Stimulated activated CD4-positive, alpha-beta T cell treated with anti-CD3 and anti-CD28 coated beads, Interleukin-12 subunit alpha, Interleukin-12 subunit beta, amount 100 ng/mL, for 24 hours (primary cell): Measurements from ENCODE around the gene ALPI.
"Not testable (repeated sequence)": the region's sequence is repeated elsewhere in the genome, so short reads cannot be mapped to it uniquely, and the experiment has no call there.

Source experiments
- DNase-seq, 2 experiments: peaks; one replicate each; pipeline ENCODE4 v3.0.0-alpha.2; 2020; ENCODE audit warnings: low read depth in 2 of 2

The ALPI gene

GRCh38 chr2:232455426-232456255, at the start of gene ALPI:
Gene ALPI (plus strand): TSS chr2:232456153. CDS start chr2:232456200, 47 bp downstream.
- DNase-seq: no peak

- no peak for DNase-seq
Measured at GRCh38 chr2:232406556-232407310, 49.2 kb upstream of the ALPI start, which contains the start of gene ALPG. Gene ALPG (plus strand): TSS chr2:232406844. CDS start chr2:232406895, 51 bp downstream.

DNA sequence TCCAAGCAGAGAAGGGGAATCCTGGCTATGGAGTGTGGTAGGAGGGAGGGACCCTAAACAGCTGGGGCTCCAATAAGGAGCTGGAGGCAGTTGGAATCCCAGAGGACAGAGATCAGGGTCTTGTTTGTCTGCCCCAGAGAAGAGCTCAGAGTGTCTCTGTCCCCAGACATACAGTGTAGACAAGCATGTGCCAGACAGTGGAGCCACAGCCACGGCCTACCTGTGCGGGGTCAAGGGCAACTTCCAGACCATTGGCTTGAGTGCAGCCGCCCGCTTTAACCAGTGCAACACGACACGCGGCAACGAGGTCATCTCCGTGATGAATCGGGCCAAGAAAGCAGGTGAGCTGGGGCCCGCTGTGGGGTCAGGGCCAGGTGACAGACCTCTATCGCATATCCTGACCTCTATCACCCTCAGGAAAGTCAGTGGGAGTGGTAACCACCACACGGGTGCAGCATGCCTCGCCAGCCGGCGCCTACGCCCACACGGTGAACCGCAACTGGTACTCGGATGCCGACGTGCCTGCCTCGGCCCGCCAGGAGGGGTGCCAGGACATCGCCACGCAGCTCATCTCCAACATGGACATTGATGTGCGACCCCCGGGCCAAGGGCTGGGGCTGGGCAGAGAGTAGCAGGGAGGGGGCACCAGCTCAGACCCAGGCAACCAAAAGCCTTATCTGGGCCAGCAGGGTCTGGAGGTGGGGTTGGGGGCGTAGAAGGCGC, 48.4 kb upstream of the ALPI start:
- DNase-seq: not testable (repeated sequence)

DNA sequence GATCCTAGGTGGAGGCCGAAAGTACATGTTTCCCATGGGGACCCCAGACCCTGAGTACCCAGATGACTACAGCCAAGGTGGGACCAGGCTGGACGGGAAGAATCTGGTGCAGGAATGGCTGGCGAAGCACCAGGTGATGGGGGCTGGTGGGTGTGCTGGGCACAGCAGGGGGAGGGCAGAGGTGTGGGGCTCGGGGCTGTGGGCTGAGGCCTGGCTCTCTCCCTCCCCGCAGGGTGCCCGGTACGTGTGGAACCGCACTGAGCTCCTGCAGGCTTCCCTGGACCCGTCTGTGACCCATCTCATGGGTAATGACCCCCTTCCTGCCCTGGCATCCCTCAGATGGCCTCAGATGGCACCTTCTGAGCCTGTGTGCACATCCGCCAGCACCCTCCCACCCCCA, 47.7 kb upstream of the ALPI start:
- DNase-seq: not testable (repeated sequence)

DNA sequence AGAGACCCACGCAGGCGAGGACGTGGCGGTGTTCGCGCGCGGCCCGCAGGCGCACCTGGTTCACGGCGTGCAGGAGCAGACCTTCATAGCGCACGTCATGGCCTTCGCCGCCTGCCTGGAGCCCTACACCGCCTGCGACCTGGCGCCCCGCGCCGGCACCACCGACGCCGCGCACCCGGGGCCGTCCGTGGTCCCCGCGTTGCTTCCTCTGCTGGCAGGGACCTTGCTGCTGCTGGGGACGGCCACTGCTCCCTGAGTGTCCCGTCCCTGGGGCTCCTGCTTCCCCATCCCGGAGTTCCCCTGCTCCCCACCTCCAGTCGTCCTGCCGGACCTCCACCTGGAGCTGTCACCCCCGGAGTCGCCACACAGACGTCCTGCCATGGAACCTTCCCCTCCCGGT, 46.3 kb upstream of the ALPI start:
- not testable (repeated sequence) for DNase-seq

- no peak for DNase-seq
Measured at GRCh38 chr2:232410238-232410900, 45.6 kb upstream of the ALPI start.

DNA sequence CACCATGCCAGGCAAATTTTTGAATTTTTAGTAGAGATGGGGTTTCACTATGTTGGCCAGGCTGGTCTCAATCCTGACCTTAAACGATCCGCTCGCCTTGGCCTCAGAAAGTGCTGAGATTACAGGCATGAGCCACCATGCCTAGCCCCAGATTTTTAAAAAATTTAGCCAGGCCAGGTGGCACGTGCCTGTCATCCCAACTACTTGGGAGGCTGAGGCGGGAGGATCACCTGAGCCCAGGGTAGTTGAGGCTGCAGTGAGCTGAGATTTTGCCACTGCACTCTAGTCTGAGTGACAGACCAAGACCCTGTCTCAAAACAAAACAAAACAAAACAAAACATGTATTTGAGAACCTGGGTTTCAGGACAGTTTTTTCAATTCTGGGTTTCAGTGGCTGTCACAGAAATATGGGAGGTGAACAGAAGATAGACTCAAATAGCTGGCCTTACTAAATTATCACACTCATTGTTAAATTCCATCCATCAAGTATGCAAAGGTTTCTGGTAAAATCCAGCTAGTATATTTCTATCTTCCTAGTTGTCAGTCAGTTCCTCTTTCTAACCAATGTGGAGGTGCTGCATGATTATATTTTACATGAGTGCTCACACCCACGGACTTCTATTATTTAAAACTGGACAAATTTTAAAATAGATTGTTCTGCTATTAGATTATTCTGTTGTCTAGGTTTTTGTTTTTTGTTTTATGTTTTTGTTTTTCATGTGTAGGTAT, 43.9 kb upstream of the ALPI start:
- DNase-seq: no peak

GRCh38 chr2:232412986-232413385, 43.0 kb upstream of the ALPI start:
- no peak for DNase-seq

GRCh38 chr2:232415138-232415690, 40.7 kb upstream of the ALPI start:
- no peak for DNase-seq

DNA sequence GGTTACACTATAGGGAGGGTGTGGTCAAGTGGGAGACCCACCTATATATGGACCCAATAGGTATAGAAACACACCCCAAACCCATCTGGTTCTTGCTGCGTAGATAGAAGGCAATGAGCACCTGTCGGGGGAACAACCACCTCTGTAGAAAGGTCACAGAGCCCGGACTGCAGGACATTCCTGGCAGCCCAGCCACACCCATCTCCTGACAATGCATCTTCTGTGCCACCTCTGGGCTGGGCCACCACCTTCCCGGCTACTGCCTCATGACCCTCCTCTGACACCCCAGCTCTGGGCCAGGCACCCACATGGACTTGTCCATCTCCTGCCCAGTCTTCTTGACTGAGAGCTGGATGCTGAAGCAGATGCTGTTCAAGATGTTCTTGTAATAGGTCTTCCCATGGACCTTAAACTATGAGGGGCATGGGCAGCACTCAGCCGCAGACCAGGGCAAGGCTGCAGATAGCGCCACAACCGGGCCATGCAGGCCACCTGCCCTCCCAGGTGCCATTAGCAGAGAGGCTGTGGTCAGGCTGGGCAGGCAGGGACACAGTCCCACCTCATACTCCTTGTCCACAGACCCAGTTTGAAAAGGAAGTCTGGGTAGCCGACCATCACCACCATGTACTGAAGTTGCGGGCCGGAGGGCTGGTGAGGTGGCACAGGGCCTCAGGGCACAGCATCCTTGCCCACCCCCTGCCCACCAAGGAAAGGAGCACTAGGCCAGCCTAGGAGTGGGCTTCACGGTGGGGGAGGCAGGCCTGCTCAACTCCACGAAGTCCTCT, 40.0 kb upstream of the ALPI start:
- no peak for DNase-seq

DNA sequence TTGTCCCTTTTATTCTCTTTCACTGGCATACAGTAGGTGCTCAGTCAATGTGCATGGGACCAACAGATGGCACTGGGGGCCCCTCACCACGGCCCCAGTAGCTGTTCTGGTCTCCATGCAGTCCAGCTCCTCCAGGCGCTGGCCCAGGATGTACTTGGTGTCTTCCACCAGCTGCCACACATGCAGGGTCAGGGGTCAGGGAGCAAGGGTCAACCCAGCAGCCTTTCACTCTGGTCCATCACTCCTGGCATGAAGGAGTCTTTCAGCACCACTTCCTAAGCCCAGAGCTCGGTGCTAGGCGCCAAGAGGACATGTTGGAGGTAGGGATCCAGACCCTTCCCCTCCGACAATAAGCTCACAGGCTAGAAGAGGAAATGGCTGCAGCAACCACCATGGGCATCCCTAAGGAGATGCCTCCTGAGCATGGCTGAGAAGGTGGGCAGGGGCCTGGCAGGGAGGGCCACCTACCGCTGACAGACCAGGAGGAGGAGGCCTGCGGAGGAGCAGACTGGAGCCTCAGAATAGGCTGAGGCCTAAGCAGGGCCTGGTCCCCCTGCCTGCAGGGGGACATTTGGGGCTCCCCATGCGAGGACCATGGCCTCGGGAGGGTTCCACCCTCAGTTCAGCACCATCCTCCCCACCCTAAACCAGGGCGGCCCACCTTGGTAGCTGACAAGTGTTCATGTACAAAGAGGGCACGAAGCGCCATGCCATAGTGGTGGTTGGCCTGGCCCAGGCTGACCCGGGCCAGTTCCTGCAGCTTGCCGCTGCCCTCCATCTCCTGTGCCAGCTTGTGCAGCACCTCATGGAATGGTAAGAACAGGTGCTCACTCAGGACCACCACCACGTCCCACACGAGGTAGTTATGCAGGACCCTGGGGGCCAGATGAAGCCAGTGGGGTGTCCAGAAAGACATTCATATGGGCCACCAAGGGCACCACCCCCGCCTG, 39.2 kb upstream of the ALPI start:
- DNase-seq: no peak

- no peak for DNase-seq
Measured at GRCh38 chr2:232417489-232417888, 38.5 kb upstream of the ALPI start.

DNA sequence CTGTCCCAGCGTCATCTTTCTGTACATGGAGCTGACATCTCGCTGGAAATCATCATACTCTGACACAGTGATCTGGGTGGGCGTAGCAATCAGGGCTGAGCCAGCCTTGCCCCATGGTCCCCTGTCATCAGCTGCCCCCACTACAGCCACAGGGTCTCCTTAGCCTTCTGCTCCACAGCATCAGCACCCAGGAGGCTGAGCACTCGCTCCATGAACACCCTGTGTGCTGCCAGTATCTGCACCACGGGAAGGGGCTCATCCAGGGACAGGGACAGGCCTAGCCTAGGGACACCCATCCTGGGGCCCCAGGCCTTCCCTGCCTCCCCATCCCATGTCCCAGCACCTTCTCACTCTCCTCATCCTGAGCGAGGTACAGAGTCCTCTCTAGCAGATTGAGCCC, 37.9 kb upstream of the ALPI start:
- no peak for DNase-seq

DNA sequence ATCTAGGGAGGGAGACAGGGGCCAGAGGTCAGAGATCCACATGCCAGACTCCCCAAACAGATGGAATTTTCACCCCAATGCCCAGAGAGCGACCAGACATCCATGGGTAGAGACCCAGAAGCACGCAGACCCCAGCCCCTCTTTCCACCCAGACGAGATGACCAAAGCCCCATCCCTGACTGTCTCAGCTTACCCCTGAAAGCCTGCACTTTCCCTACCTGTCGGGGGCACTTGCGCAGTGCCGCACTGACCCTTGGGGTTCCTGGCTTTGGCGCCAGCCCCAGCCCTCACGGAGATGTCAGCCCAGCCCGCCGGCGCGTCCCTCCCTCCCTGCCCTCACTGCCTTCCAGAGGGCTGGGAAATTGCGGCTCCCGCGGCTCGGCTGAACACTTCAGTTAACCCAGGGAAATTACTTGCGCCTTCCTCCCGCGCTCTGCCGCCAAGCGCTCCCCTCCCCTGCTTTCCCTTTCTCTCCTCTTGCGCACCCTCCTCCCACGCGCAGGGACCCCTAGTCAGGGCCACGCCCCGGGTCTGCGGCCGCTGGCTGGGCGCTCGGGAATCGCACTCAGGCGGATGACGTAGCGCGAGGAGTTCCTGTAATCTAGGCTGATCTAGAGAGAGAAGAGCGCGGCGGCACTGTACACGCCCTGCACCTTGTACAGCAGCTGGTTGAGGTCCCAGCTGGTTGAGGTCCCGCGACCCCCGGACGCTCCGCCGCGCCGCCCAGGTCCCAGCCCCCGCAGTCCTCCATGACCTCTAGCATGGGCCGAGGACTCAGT, 37.3 kb upstream of the ALPI start:
- DNase-seq: no peak

DNA sequence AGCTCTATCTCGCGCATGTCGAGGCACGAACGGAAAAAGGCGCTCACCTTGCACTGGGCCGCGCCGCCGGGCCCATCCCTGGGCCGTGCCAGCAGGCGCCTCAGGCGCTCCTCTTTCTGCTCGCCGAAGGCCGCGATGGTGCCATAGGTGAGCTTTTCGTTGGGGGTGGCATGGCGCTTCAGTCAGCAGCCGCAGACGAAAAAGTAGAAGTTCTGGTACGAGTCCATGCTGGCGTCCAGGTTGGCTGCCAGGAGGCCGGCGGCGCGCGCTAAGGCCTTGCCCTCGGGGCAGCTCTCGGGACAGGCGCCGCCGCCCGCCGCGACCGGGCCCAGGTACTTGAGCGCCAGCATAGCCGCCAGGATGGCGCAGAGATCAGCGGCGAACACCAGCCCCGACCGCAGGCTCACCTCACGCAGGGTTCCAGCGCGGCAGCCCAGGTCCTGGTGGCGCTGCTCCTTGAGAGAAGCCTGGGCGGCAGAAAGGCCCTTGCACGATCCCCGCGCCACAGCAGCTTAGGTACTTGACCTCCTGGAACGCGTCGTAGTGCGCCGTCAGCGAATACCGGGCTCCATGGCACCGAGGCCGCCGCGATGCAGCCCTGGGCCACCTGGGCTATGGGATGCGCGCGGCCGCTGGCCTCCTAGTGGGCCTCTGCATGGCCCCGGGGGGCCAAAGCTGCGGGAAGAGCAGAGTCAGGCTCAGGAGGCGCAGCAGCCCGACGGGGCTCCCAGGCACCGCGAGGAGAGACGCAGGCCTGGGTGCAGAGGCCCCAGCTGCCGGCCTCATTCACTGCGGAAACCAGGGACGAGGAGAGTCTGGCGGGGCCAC, 36.5 kb upstream of the ALPI start:
- DNase-seq: no peak

GRCh38 chr2:232420073-232420454, 35.9 kb upstream of the ALPI start:
- DNase-seq: no peak
